ENCODE results near the gene RGS19.
A peak's percentile ranks its signal among the peaks of the same experiment; 100 is the strongest.

RGS19 gene

DNA sequence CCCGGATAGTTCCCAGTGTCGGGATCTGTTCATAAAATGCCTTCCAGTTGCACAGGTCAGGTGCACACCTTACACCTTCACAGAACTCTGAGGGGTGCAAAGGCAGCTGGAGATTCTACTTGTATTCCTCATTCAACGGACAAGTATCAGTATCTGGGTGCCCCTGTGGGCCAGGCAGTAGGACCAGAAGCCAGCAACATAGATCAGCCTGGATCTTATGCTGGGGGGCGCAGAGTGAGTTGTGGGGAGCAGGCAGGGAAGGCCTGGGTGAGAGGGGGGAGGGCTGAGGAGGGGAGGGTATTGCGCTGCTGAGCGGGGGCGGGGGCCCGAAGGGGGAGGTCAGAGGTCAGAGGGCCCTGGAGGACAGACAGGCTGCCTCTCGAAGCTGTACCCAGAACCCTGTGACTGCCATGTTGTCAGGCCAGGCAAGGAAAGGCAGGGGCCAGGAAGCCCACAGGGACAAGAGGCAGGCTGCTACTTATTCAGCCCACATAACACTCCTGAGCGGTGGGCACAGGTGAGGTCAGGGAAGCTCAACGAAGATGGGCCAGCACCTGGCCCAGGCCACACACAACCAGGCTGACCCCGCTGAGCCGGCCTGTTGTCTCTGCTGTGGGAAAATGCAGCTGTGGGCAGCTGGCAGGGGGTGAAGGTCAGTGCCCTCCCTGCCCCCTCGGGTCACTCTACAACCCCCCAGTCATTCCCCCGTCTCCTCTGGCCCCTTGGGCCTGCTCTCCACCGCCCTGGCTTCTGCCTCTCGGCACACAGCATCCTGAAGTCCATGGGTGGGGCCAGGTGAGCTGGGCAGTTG lies 1.7 kb upstream of the RGS19 start:
- TF ChIP-seq, protein P1, sequence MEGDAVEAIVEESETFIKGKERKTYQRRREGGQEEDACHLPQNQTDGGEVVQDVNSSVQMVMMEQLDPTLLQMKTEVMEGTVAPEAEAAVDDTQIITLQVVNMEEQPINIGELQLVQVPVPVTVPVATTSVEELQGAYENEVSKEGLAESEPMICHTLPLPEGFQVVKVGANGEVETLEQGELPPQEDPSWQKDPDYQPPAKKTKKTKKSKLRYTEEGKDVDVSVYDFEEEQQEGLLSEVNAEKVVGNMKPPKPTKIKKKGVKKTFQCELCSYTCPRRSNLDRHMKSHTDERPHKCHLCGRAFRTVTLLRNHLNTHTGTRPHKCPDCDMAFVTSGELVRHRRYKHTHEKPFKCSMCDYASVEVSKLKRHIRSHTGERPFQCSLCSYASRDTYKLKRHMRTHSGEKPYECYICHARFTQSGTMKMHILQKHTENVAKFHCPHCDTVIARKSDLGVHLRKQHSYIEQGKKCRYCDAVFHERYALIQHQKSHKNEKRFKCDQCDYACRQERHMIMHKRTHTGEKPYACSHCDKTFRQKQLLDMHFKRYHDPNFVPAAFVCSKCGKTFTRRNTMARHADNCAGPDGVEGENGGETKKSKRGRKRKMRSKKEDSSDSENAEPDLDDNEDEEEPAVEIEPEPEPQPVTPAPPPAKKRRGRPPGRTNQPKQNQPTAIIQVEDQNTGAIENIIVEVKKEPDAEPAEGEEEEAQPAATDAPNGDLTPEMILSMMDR (IDR thresholded peaks at IDR 0.05; ENCODE audit: control insufficient read depth, insufficient read depth, low read depth, low read length, missing control alignments): no peak
- DNase-seq (ENCODE audit: low read depth): no peak
- H3K4me3 ChIP-seq (ENCODE audit: control insufficient read depth, low read depth, low read length): no peak overlapping the region

DNA sequence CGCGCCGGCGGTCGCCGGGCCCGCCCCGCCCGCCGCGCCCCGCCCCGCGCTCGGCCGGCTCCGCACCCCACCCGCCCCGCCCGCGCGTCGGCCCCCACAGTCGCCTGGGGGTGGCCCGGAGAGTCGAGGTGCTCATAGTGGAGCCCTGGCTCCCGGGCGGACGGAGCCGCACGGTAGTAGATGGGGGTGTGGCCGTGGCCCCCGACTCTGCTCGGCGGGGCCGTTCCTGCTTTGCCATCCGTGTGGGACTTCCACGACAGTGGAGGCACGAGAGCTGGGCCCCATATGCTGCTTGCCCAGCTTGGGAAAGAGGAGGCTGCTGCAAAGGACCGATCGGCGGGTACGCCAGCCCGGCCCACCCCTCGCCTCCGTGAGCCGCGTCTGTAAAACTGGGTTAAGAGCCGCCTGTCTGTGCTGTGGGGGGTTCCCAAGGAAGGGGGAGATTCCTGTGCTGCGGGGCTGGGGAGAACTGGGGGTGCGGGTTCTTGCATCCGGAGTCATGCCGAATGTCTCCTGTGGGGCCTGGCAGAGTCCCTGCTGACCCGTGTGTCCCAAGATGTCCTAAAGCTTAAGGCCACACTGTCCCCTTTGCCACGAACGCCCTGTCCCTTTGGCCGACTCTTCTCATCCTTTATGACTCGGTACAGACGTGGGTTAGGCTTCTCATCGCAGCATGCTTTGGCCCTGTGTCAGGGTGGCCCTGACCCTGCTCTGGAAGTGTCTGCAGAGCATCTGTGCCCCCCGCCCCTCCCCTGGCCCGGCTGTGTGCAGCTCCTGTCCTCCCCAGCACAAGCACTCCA lies 895 bp upstream of the RGS19 start, which contains the start of gene OPRL1:
Gene OPRL1 (plus strand): TSS at position 70 of the 800 bp plus-strand sequence. CDS start 12,639 bp downstream, outside the sequence.
- TF ChIP-seq, protein P1 (IDR thresholded peaks at IDR 0.05; ENCODE audit: control insufficient read depth, insufficient read depth, low read depth, low read length, missing control alignments): no peak
- no peak for DNase-seq (ENCODE audit: low read depth)
- H3K4me3 ChIP-seq (ENCODE audit: control insufficient read depth, low read depth, low read length): peak within 1 kb of the TSS; percentile 89

DNA sequence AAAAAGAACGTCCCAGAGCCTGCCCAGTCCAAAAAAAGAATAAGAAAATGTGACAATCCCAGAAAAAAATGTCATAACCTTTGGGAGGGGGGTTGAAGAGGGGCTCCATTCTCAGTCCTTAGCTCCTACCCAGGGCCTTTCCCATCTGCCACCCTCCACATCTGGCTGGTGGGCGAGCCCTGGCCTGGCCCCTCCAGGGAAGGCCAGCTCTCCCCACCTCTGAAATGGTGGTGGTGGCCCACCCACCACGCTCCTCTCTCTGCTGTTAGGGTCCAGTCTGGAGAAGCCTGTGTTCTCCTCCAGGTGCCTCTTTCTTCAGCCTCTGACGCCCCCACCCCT lies 415 bp downstream of the RGS19 start:
- no peak for DNase-seq (ENCODE audit: low read depth)

DNA sequence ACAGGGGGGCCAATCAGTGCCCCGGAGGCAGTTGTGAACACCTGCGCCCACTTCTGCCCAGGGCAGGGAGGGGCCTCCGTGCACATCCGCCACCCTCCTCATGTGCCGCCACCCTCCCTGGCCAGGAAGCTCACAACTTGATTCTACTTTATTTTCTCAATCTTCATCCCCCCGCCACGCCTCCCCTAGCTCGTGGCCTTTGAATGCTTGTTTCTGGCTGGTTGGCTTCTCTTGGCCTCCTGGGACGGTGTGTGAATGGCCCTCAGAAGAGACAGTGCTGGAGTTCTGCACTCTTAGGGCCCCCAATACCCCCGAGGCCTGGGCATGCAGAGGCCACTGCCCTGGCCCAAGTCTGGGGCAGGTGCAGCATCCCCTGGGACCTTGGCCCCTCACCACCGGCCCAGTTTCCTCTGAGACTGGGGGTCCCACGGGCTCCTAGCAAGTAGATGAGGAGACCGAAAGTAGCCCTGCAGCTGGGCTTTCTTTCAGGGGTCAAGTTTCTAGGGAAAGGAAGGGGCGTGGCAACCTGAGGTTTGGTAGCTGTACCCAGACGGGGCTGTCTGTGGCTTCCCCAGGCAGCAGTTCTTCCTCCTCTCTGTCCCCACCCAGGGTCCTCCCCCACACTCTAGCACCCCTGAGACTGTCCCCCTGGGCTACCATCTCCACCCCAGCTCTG lies 1.3 kb downstream of the RGS19 start:
- TF ChIP-seq, protein P1 (IDR thresholded peaks at IDR 0.05; ENCODE audit: control insufficient read depth, insufficient read depth, low read depth, low read length, missing control alignments): no peak
- H3K4me3 ChIP-seq (ENCODE audit: control insufficient read depth, low read depth, low read length): peak overlapping the region; percentile 89
- no peak for DNase-seq (ENCODE audit: low read depth)

More for the DNA sequence above, 415 bp downstream of the RGS19 start:
- H3K4me3 ChIP-seq (ENCODE audit: control insufficient read depth, low read depth, low read length): peak overlapping the region; percentile 89
- TF ChIP-seq, protein P1 (IDR thresholded peaks at IDR 0.05; ENCODE audit: control insufficient read depth, insufficient read depth, low read depth, low read length, missing control alignments): no peak

DNA sequence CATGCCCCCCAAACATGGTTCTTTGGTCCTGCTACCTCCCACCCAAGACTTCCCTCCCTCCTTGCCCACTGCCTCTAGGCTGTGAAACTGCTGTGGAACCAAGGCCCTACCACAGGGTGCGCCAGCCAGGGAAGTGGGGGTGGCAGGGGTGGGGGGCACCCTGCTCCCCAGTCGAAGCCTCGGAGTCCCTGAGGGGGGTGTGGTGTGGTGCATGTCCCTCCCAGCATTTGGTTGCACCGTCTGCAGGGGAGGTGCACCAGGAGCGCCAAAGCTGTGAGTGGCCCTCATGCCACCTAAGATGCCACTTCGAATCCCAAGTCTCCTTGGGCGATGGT lies 1.8 kb downstream of the RGS19 start:
- TF ChIP-seq, protein P1 (IDR thresholded peaks at IDR 0.05; ENCODE audit: control insufficient read depth, insufficient read depth, low read depth, low read length, missing control alignments): no peak
- no peak for DNase-seq (ENCODE audit: low read depth)
- H3K4me3 ChIP-seq (ENCODE audit: control insufficient read depth, low read depth, low read length): no peak overlapping the region

DNA sequence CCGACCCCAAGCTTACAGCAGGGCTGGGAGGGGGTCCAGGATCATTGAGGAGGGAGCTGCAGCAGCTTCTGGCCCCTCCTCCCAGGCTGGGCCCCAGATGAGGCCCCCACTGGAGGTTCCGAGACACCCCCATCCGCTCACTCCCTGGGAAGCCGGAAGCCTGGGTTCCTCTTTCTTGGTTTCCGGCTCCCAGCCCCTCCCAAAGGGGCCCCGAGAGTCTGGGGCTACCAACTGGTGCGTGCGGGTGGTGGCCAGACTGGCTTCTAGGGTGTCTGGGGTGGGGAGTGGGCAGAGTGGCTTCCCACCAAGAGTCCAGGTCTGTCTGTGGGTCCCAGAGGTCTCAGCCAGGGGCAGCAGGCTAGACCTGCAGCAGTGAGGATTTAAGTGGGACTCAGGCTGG lies 2.2 kb downstream of the RGS19 start:
- TF ChIP-seq, protein P1 (IDR thresholded peaks at IDR 0.05; ENCODE audit: control insufficient read depth, insufficient read depth, low read depth, low read length, missing control alignments): no peak
- DNase-seq (ENCODE audit: low read depth): no peak
- H3K4me3 ChIP-seq (ENCODE audit: control insufficient read depth, low read depth, low read length): no peak overlapping the region

All from AG09309 (cell line).